Left lung (tissue), 10 donors: ENCODE measurements around the gene USP49. TPM values are rescaled to one million over a fixed set of nuclear protein-coding genes. Genes with fewer than 3 reads are reported as not detected.

Experiments used
- ATAC-seq: fragments of 200-7000 bp; cut with Tn5 transposase; one replicate; pipeline ENCODE4 v1.9.1; 2020; ENCODE audit warnings: moderate library complexity
- DNase-seq, 4 donors: peaks; one replicate each; pipeline ENCODE4 v3.0.0-alpha.2; 2013 to 2020
- H3K27ac ChIP-seq, 2 donors: fragments of 200-600 bp; sonication (generic) in 1 of 2; one replicate each; pipeline versions ENCODE4 v1.5.0 to v1.8.0; 2020 to 2021
- H3K27me3 ChIP-seq, 2 donors: fragments of 200-600 bp; sonication (generic) in 1 of 2; one replicate each; pipeline versions ENCODE4 v1.5.0 to v1.8.0; 2020 to 2021
- H3K36me3 ChIP-seq, 2 donors: fragments of 200-600 bp; sonication (generic) in 1 of 2; one replicate each; pipeline versions ENCODE4 v1.5.0 to v1.8.0; 2020 to 2021
- H3K4me1 ChIP-seq, 2 donors: fragments of 200-600 bp; one replicate each; pipeline ENCODE4 v1.8.0; 2021
- H3K4me3 ChIP-seq, 2 donors: fragments of 200-600 bp; sonication (generic) in 1 of 2; one replicate each; pipeline versions ENCODE4 v1.5.0 to v1.8.0; 2020 to 2021; ENCODE audit warnings: mild to moderate bottlenecking in 1 of 2
- H3K9me3 ChIP-seq, 2 donors: fragments of 200-600 bp; sonication (generic) in 1 of 2; one replicate each; pipeline versions ENCODE4 v1.5.0 to v1.8.0; 2020 to 2021
- intact Hi-C, 2 donors: fragments of 100-400 bp; cut with DNase I; formaldehyde crosslinking; loops; one replicate each; pipeline versions ENCODE4 v1.11.2 to v1.14.2; 2022
- polyA plus RNA-seq, 6 donors: library from polyadenylated mRNA; unstranded; fragments of 120-200 nt; gene quantifications; one replicate each; pipeline ENCODE4 v1.2.1, GENCODE V29; 2013; ENCODE audit not compliant: insufficient read length in 6 of 6
- total RNA-seq, 2 donors: library from RNA; stranded (reverse); fragmentation: NEBNext Ultra II Directional; extraction: Animal tissue kit (Norgen Biotek cat#: 25700); gene quantifications; one replicate each; pipeline ENCODE4 v1.2.1, GENCODE V29; 2021
- TF ChIP-seq, protein P1 (sequence below), 2 donors: fragments of 200-600 bp; sonication (generic) in 1 of 2; IDR thresholded peaks; one replicate each; pipeline versions ENCODE4 v1.5.0 to v1.8.0; 2021; ENCODE audit warnings: antibody characterized with exemption in 2 of 2
- donor health status: DM: no; HTN: yes; CAD: no.
- donor health status: DM: no; HTN: no; CAD: no.

The USP49 gene
- total and polyA plus RNA-seq, 8 donors: 3.8 to 16.4 (median 13.2) TPM

DNA sequence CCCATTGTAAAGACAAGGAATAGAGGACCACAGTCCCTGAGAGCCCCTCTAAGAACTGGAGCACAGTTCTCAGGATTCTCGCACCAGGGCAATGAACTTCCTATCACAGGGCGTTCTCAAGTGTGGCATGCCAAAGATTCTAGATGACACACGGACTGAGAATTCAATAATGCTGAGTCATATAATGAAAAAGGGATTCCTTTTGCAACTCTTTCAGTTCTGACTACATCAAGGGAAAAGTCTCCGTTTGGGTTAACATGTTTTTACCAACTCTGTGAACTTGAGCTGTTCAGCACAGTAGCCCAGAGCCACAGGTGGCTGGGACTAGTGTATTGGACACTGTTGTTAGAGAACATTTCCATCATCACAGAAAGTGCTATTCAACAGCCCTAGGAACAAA is 22.4 kb upstream of the USP49 start:
- TF ChIP-seq, protein P1, sequence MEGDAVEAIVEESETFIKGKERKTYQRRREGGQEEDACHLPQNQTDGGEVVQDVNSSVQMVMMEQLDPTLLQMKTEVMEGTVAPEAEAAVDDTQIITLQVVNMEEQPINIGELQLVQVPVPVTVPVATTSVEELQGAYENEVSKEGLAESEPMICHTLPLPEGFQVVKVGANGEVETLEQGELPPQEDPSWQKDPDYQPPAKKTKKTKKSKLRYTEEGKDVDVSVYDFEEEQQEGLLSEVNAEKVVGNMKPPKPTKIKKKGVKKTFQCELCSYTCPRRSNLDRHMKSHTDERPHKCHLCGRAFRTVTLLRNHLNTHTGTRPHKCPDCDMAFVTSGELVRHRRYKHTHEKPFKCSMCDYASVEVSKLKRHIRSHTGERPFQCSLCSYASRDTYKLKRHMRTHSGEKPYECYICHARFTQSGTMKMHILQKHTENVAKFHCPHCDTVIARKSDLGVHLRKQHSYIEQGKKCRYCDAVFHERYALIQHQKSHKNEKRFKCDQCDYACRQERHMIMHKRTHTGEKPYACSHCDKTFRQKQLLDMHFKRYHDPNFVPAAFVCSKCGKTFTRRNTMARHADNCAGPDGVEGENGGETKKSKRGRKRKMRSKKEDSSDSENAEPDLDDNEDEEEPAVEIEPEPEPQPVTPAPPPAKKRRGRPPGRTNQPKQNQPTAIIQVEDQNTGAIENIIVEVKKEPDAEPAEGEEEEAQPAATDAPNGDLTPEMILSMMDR (IDR thresholded peaks at IDR 0.05): no peak
- Histone ChIP-seq H3K27me3 (no peaks in the 10 kb centered on the region), H3K27ac (peak overlapping the region in 1 of 2 donors; percentile 23)

DNA sequence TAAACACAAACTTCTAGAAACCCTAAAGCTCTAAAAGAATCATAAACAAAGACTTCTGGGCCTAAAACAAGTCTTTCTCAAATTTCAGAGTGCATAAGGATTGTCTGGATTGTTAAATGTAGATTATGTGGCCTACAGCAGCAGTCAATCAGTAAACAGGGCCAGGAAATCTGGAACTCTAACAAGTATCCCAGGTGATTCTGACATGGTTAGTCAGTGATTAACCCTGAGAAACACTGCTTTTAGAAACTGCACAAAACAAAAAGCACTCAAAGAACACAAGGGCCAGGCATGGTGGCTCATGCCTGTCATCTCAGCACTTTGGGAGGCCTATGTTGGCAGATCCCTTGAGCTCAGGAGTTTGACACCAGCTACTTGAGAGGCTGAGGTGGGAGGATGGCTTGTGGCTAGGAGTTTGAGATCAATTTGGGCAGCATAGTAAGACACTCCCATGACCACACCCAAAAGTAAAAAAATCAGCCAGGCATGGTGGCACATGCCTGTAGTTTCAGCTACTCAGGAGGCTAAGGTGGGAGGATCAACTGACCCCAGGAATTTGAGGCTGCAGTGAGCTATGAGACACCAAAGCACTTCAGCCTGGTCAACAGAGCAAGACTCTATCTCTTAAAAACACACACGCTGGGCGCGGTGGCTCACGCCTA is 19.8 kb upstream of the USP49 start:
- H3K4me3 ChIP-seq: no peak overlapping the region
- intact Hi-C loops: no loop called here
- peaks cover 0 to 34% of the 10 kb centered on the region in 2 donors for H3K4me1 ChIP-seq
- H3K27me3 ChIP-seq: no peaks in the 10 kb centered on the region
- ATAC-seq (no peak), DNase-seq (no peak)
- H3K27ac ChIP-seq: peak overlapping the region in 1 of 2 donors; percentile 45
- H3K36me3 ChIP-seq: peaks cover 0 to 59% of the 10 kb centered on the region in 2 donors
- H3K9me3 ChIP-seq: no peaks in the 10 kb centered on the region
- TF ChIP-seq, protein P1 (IDR thresholded peaks at IDR 0.05): no peak

More for the DNA sequence above, 22.4 kb upstream of the USP49 start:
- ATAC-seq (no peak), DNase-seq (no peak)
- no peak overlapping the region for H3K4me3 ChIP-seq
- no peaks in the 10 kb centered on the region for H3K9me3 ChIP-seq
- intact Hi-C loops: no loop called here
- H3K36me3 ChIP-seq: peaks cover 0 to 43% of the 10 kb centered on the region in 2 donors
- H3K4me1 ChIP-seq: peaks cover 3 to 51% of the 10 kb centered on the region in 2 donors

DNA sequence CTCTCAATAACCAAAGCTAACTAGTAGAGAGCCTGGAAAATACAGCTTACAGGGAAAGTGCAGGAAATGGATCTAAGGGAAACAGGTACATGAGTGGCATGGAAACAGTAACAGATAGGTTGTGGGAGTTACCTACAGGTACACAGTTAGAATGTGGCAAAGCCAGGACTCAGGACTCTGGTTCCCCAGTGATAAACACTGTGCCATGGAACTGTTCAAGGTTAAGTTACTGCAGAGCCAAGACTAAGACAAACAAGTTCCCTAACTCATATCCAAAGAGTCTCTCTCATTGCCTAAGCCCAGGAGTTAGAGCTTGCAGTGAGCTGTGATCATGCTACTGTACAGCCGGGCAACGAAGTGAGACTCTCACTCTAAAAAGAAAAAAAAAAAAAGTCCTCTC is 19.2 kb upstream of the USP49 start:
- ATAC-seq: no peak
- H3K36me3 ChIP-seq: peaks cover 0 to 65% of the 10 kb centered on the region in 2 donors
- TF ChIP-seq, protein P1 (IDR thresholded peaks at IDR 0.05): no peak

DNA sequence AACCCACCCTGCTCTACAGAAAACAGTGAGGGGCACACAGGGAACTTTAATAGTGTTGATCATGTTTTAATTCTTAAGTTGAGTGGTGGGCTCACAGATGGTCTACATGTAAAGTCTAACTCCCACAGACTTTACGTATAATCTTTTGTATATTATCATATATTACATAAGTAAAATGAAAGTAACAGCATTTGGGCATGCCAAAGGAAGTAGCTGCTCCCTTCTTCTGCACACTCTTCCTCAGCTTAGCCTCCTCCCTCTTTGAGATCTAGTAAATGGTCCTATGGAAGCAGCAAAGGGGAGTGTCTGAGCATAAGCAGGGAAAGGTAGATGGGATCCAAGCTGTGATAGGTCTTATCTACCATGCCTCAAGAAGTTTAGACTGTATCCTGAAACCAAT is 14.6 kb upstream of the USP49 start:
- Histone ChIP-seq H3K27me3 (no peaks in the 10 kb centered on the region), H3K4me3 (no peak overlapping the region), H3K9me3 (no peaks in the 10 kb centered on the region), H3K4me1 (peaks cover 0 to 11% of the 10 kb centered on the region in 2 donors), H3K27ac (no peak overlapping the region), H3K36me3 (peaks cover 0 to 89% of the 10 kb centered on the region in 2 donors)
- TF ChIP-seq, protein P1 (IDR thresholded peaks at IDR 0.05): no peak
- no peak for ATAC-seq
- intact Hi-C loops: no loop called here
- no peak for DNase-seq

More for the DNA sequence above, 19.2 kb upstream of the USP49 start:
- Histone ChIP-seq H3K4me3 (no peak overlapping the region), H3K27me3 (no peaks in the 10 kb centered on the region), H3K4me1 (peaks cover 0 to 28% of the 10 kb centered on the region in 2 donors), H3K9me3 (no peaks in the 10 kb centered on the region), H3K27ac (peak overlapping the region in 1 of 2 donors; percentile 45)
- no peak for DNase-seq
- intact Hi-C loops: no loop called here

DNA sequence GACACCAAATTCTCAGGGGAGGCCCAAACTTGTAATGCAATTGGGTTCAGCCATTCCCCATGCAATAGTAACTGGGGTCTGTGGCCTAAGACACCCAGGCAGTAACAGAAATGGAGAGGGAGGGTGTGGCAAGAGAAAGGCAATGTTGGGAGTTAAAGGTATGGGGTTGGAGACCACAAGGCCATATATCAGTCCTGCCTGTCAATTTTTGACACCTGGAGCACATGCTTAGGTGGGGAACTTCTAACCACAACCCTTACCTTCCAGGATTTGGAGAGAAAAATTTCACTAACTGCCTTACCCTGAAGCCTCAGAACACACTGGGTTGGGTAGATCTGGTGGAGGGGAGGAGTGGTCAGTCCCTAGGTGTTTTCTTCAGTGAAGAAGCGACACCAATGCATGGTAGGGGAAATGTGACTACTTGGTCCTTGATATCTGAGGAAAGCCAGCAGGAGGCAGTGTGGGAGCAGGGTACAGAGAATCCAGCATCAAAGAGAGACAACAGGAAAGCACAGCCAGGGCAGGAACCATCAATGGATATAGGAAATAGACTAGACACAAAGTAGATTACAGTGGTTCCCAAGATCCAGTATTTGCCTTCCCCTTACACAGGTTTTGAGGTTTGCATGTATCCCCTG is 6.8 kb upstream of the USP49 start:
- intact Hi-C loops: no loop called here

More for the DNA sequence above, 6.8 kb upstream of the USP49 start:
- Histone ChIP-seq H3K4me3 (no peak overlapping the region), H3K4me1 (peaks cover 0 to 5% of the 10 kb centered on the region in 2 donors), H3K9me3 (no peaks in the 10 kb centered on the region), H3K27ac (no peak overlapping the region), H3K36me3 (peaks cover 0 to 34% of the 10 kb centered on the region in 2 donors), H3K27me3 (no peaks in the 10 kb centered on the region)
- DNase-seq (no peak), ATAC-seq (peak; percentile 46)
- TF ChIP-seq, protein P1 (IDR thresholded peaks at IDR 0.05): no peak
